GM10248 (cell line): ENCODE results near the gene RNF212B.
"Not testable (repeated sequence)": the region's sequence is repeated elsewhere in the genome, so short reads cannot be mapped to it uniquely, and the experiment has no call there.

ENCODE experiments used
- CTCF ChIA-PET: fragments of 300-600 bp; sonication (Branson Sonifier 250); formaldehyde crosslinking; extraction: SDS; loops from one replicate; lab custom pipeline; 2021; ENCODE audit warnings: antibody characterized with exemption; lab: Yijun Ruan, JAX
- POLR2A ChIA-PET: fragments of 350-650 bp; sonication (Branson Sonifier 250); formaldehyde crosslinking; extraction: SDS; loops from one replicate; lab custom pipeline; 2020; ENCODE audit warnings: antibody characterized with exemption; lab: Yijun Ruan, JAX
- DNase-seq: peaks from one replicate; pipeline ENCODE4 v3.0.0; 2012; ENCODE audit errors: extremely low spot score
- CTCF ChIP-seq: IDR thresholded peaks from 2 replicates; pipeline ENCODE4 v1.5.1; 2012; ENCODE audit warnings: mild to moderate bottlenecking, low read depth; ENCODE audit errors: extremely low read depth, missing control alignments, control extremely low read depth

The RNF212B gene

GRCh38 chr14:23237772-23238594 is at the start of gene RNF212B:
Gene RNF212B, plus strand, starts transcription at chr14:23237936. Its CDS starts 2,410 bp downstream, at chr14:23240346.
- no peak for TF ChIP-seq CTCF
- POLR2A ChIA-PET, result interaction anchor here (0.6 kb wide), 1 partner anchor 314 kb away, joined by 6 read pairs; the partner anchor contains the start of gene ZFHX2
- DNase-seq, result peak; percentile 87
- CTCF ChIA-PET, result interaction anchor here (1.1 to 1.6 kb wide), 2 partner anchors 117 to 180 kb away, joined by 4 read pairs; partner anchors contain the start of gene CDH24

GRCh38 chr14:23193432-23193831 is 44.3 kb upstream of the RNF212B start:
- TF ChIP-seq CTCF, result no peak
- no peak for DNase-seq
- ChIA-PET POLR2A (no interaction called here), CTCF (no interaction called here)

- DNase-seq, result no peak
- ChIA-PET POLR2A (no interaction called here), CTCF (interaction anchor here (1.1 kb wide), 1 partner anchor 9 kb away, joined by 4 read pairs; no protein-coding TSS in a partner anchor)
- no peak for TF ChIP-seq CTCF
These were observed 42.1 kb upstream of the RNF212B start for GRCh38 chr14:23195552-23196101.

GRCh38 chr14:23196487-23196886 is 41.2 kb upstream of the RNF212B start:
- CTCF ChIA-PET, POLR2A ChIA-PET, DNase-seq: not testable (repeated sequence)

GRCh38 chr14:23199141-23199540 is 38.6 kb upstream of the RNF212B start:
- CTCF ChIA-PET, result interaction anchor here (1.2 to 1.3 kb wide), 4 partner anchors 9 to 78 kb away, joined by 3 to 4 read pairs (median 3); no protein-coding TSS in a partner anchor
- not testable (repeated sequence) for DNase-seq

GRCh38 chr14:23202001-23202400 is 35.7 kb upstream of the RNF212B start:
- ChIA-PET CTCF (no interaction called here), POLR2A (no interaction called here)
- no peak for TF ChIP-seq CTCF
- no peak for DNase-seq

More at GRCh38 chr14:23199141-23199540, 38.6 kb upstream of the RNF212B start:
- POLR2A ChIA-PET, result not testable (repeated sequence)

GRCh38 chr14:23206422-23207145 is 31.2 kb upstream of the RNF212B start:
- no peak for DNase-seq
- ChIA-PET CTCF (interaction anchor here (1.0 to 1.7 kb wide), 5 partner anchors 10 to 20 kb away, joined by 3 to 6 read pairs (median 4); no protein-coding TSS in a partner anchor), POLR2A (no interaction called here)

More at GRCh38 chr14:23206422-23207145, 31.2 kb upstream of the RNF212B start:
- no peak for TF ChIP-seq CTCF
